Endodermal cell (in vitro differentiated cells): Measurements from ENCODE around the gene PIP5K1B. TPM values are rescaled to one million over a fixed set of nuclear protein-coding genes. Genes with fewer than 3 reads are reported as not detected.

Experiments used
- DNase-seq: peaks from one replicate; pipeline ENCODE4 v3.0.0-alpha.2; 2017
- H3K27ac ChIP-seq: 2 replicates; pipeline ENCODE4 v1.5.1; 2013; ENCODE audit warnings: mild to moderate bottlenecking, low read depth, low read length, moderate library complexity
- H3K27me3 ChIP-seq: 2 replicates; pipeline ENCODE4 v1.6.1; 2013; ENCODE audit warnings: mild to moderate bottlenecking, low read length, moderate library complexity; ENCODE audit not compliant: insufficient read depth, control insufficient read depth, poor library complexity, severe bottlenecking
- H3K36me3 ChIP-seq: 2 replicates; pipeline ENCODE4 v1.7.0; 2013; ENCODE audit warnings: mild to moderate bottlenecking, low read length, moderate library complexity; ENCODE audit not compliant: control insufficient read depth, insufficient read depth
- H3K4me1 ChIP-seq: one replicate; pipeline ENCODE4 v1.7.0; 2013; ENCODE audit warnings: low read length; ENCODE audit not compliant: control insufficient read depth, insufficient read depth
- H3K4me3 ChIP-seq: 2 replicates; pipeline ENCODE4 v1.5.1; 2013; ENCODE audit warnings: mild to moderate bottlenecking, low read length, moderate library complexity
- H3K9ac ChIP-seq: 2 replicates; pipeline ENCODE4 v1.6.1; 2013; ENCODE audit warnings: mild to moderate bottlenecking, low read length, moderate library complexity; ENCODE audit not compliant: poor library complexity, severe bottlenecking; ENCODE audit errors: extremely low read depth
- H3K9me3 ChIP-seq: 2 replicates; pipeline ENCODE4 v1.6.1; 2013; ENCODE audit warnings: mild to moderate bottlenecking, low read length, moderate library complexity; ENCODE audit not compliant: control insufficient read depth
- H3K27ac Mint-ChIP-seq: 2 replicates; pipeline ENCODE4 v1.8.0; 2020; ENCODE audit warnings: mixed read lengths
- H3K27me3 Mint-ChIP-seq: 2 replicates; pipeline ENCODE4 v1.8.0; 2021; ENCODE audit warnings: mild to moderate bottlenecking, mixed read lengths; ENCODE audit not compliant: insufficient read depth
- H3K36me3 Mint-ChIP-seq: 2 replicates; pipeline ENCODE4 v1.8.0; 2020; ENCODE audit warnings: low read depth, mixed read lengths
- H3K4me1 Mint-ChIP-seq: 2 replicates; pipeline ENCODE4 v1.8.0; 2020; ENCODE audit warnings: mixed read lengths
- H3K4me3 Mint-ChIP-seq: 2 replicates; pipeline ENCODE4 v1.8.0; 2020; ENCODE audit warnings: mild to moderate bottlenecking, moderate library complexity, mixed read lengths
- H3K9me3 Mint-ChIP-seq: 2 replicates; pipeline ENCODE4 v1.8.0; 2020; ENCODE audit warnings: mild to moderate bottlenecking, mixed read lengths
- CTCF ChIP-seq: fragments of 200-600 bp; sonication (generic); conservative IDR thresholded peaks from 2 replicates; pipeline ENCODE4 v1.5.0; 2021; ENCODE audit warnings: antibody characterized with exemption, mild to moderate bottlenecking
- WGBS, 2 experiments: methylation state at CpG; one replicate each; pipeline versions ENCODE4 v1.1.5 to v1.1.7; 2013; ENCODE audit warnings: missing lambda C conversion rate in 2 of 2, mixed read lengths in 1 of 2; ENCODE audit not compliant: insufficient coverage in 1 of 2, insufficient read length in 1 of 2; 5-methylcytosine and 5-hydroxymethylcytosine counted together
- total RNA-seq, 2 donors: library from RNA; stranded (reverse); fragmentation: NEBNext Ultra II Directional in 1 of 2; extraction: Animal tissue kit (Norgen Biotek cat#: 25700) in 1 of 2; gene quantifications; 2 replicates in 1 of 2; 3 replicates in 1 of 2; pipeline ENCODE4 v1.2.1, GENCODE V29; 2021

The PIP5K1B gene
- total RNA-seq, 2 donors from 2014 or later: 8.5 to 10.2 TPM

- H3K27ac ChIP-seq: no peak overlapping the region
- H3K9ac ChIP-seq: peak overlapping the region; percentile 19
- H3K27me3 ChIP-seq: no peaks in the 10 kb centered on the region
- H3K9me3 ChIP-seq: peaks cover 22% of the 10 kb centered on the region
- peaks cover 10% of the 10 kb centered on the region for H3K36me3 Mint-ChIP-seq
- H3K27ac Mint-ChIP-seq: no peak overlapping the region
- H3K4me1 ChIP-seq: peaks cover 17% of the 10 kb centered on the region
- 88% methylated on average over 1 of the region's 1 CpG; no CpG with 5 or more reads in 1 of the 2 experiments for WGBS, 2 experiments
- DNase-seq: no peak
- H3K4me3 Mint-ChIP-seq: no peak overlapping the region
- no peaks in the 10 kb centered on the region for H3K27me3 Mint-ChIP-seq
- peaks cover 9% of the 10 kb centered on the region for H3K9me3 Mint-ChIP-seq
- no peak for TF ChIP-seq CTCF
- peaks cover 21% of the 10 kb centered on the region for H3K4me1 Mint-ChIP-seq
- peaks cover 9% of the 10 kb centered on the region for H3K36me3 ChIP-seq
- H3K4me3 ChIP-seq: peak overlapping the region; percentile 61
Observed at GRCh38 chr9:68755051-68755450, 50.0 kb downstream of the PIP5K1B start.

- peak overlapping the region; percentile 62 for H3K27ac Mint-ChIP-seq
- no peak for TF ChIP-seq CTCF
- H3K9me3 Mint-ChIP-seq: peaks cover 9% of the 10 kb centered on the region
- DNase-seq: no peak
- H3K27me3 Mint-ChIP-seq: no peaks in the 10 kb centered on the region
- Histone ChIP-seq H3K9me3 (peaks cover 29% of the 10 kb centered on the region), H3K27ac (no peak overlapping the region), H3K4me3 (peak overlapping the region; percentile 61), H3K9ac (peak overlapping the region; percentile 19), H3K4me1 (peaks cover 15% of the 10 kb centered on the region), H3K27me3 (no peaks in the 10 kb centered on the region), H3K36me3 (peaks cover 13% of the 10 kb centered on the region)
- peaks cover 17% of the 10 kb centered on the region for H3K4me1 Mint-ChIP-seq
- H3K4me3 Mint-ChIP-seq: no peak overlapping the region
- peaks cover 11% of the 10 kb centered on the region for H3K36me3 Mint-ChIP-seq
- WGBS, 2 experiments: 45 to 53% methylated on average over 3 to 4 of the region's 4 CpGs
Observed at GRCh38 chr9:68755752-68756151, 50.7 kb downstream of the PIP5K1B start.

- H3K9me3 ChIP-seq: peaks cover 35% of the 10 kb centered on the region
- H3K27me3 Mint-ChIP-seq: no peaks in the 10 kb centered on the region
- peaks cover 14% of the 10 kb centered on the region for H3K4me1 Mint-ChIP-seq
- no peaks in the 10 kb centered on the region for H3K27me3 ChIP-seq
- no peak overlapping the region for H3K4me3 Mint-ChIP-seq
- 95 to 100% methylated on average over 2 of the region's 2 CpGs for WGBS, 2 experiments
- peaks cover 9% of the 10 kb centered on the region for H3K4me1 ChIP-seq
- no peak overlapping the region for H3K27ac Mint-ChIP-seq
- no peak for DNase-seq
- H3K27ac ChIP-seq: no peak overlapping the region
- H3K9me3 Mint-ChIP-seq: peaks cover 11% of the 10 kb centered on the region
- peaks cover 12% of the 10 kb centered on the region for H3K36me3 Mint-ChIP-seq
- H3K4me3 ChIP-seq: no peak overlapping the region
- no peak overlapping the region for H3K9ac ChIP-seq
- no peak for TF ChIP-seq CTCF
- peaks cover 13% of the 10 kb centered on the region for H3K36me3 ChIP-seq
Observed at GRCh38 chr9:68759981-68760673, 55.1 kb downstream of the PIP5K1B start.
